GM19238 (cell line): ENCODE measurements around the gene PIK3R1.
"Not testable (repeated sequence)": the region's sequence is repeated elsewhere in the genome, so short reads cannot be mapped to it uniquely, and the experiment has no call there.

Experiments
- DNase-seq: peaks from one replicate; pipeline ENCODE4 v3.0.0; 2011; ENCODE audit warnings: low spot score; ENCODE audit not compliant: insufficient read length

The PIK3R1 gene

GRCh38 chr5:68193481-68194036 is 22.0 kb upstream of the PIK3R1 start:
- no peak for DNase-seq

- DNase-seq, result no peak
These were observed 21.2 kb upstream of the PIK3R1 start for GRCh38 chr5:68194386-68194785.

- no peak for DNase-seq
These were observed 20.4 kb upstream of the PIK3R1 start for GRCh38 chr5:68195137-68195536.

DNA sequence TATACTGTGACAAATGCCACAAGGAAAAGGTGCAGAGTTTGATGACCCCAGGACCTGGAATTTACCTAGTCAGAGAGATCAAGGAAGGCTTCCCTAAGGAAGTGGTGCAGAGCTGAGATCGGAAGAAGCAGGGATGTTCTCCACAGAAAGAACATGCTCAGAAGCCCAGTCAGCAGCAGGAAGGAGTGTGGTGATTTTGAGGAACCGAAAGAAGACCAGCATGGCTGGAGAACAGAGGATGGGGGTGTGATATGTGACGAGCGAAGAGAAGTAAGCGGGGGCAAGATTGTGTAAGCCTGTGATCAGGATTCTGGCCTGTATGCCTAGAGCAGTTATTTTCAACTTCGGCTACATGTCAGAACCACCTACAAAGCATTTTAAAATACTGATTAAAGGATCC is 18.7 kb upstream of the PIK3R1 start:
- DNase-seq, result peak; percentile 44

- DNase-seq, result no peak
These were observed 15.3 kb upstream of the PIK3R1 start for GRCh38 chr5:68200288-68200687.

GRCh38 chr5:68210654-68211053 is 4.9 kb upstream of the PIK3R1 start:
- DNase-seq, result not testable (repeated sequence)

GRCh38 chr5:68214482-68215207 is 911 bp upstream of the PIK3R1 start:
- DNase-seq, result peak; percentile 51

- peak; percentile 63 for DNase-seq
These were observed 315 bp downstream of the PIK3R1 start for GRCh38 chr5:68215898-68216244.

DNA sequence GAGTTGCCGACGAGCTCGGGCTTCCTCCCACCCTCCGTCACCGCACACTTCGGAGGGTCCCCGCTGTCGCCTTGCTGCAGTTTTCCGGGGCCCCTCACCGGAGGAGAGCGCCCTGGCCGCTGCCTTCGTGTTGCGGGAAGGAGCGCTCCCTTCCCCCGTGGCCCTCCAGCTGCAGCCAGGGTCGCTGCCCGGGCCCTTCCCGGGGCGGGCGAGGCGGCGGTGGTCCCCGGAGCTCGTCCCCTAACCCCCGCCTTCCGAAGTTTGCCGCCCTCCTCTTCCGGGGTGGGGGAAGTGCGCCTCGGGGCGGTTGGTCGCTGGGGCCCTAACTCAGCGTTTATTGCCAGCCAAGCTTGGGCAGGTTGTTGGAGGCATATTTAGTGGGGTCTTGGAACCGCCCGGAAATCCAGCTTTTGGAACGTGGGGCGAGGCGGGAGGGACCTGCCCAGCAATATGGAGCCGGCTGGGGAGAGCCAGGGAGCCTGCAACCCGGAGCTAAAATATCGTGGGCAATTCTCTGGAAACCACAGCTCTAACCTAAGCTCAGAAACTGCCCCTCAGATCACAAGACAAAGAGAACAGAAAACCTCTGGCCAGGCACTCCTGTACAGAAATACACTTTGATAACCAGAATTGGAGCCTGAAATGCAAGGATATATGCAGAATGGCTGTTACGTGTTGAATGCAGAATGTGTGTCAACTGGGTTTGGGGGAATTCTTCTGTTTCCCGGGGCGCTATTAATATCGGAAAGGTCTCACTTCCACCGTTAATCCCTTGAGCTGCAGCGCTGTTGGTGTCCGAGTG is 890 bp downstream of the PIK3R1 start:
- peak; percentile 54 for DNase-seq

DNA sequence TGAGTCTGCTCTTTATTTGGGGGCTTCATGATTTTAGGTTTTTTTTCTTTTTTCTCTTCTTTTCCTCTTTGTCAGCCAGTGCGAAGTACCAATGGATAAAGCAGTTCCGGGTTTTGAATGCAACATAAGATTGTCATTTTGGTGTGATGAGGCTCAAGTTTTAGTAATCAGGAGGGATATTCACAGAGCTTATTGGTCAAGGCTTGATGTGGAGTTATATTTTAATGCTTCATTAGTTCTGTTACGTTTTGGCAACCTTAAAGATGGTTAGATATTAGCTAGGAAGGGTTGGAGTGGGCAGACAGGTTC is 1.4 kb downstream of the PIK3R1 start:
- DNase-seq, result no peak

- no peak for DNase-seq
These were observed 2.0 kb downstream of the PIK3R1 start for GRCh38 chr5:68217528-68217927.

- DNase-seq, result no peak
These were observed 3.7 kb downstream of the PIK3R1 start for GRCh38 chr5:68219161-68219816.

DNA sequence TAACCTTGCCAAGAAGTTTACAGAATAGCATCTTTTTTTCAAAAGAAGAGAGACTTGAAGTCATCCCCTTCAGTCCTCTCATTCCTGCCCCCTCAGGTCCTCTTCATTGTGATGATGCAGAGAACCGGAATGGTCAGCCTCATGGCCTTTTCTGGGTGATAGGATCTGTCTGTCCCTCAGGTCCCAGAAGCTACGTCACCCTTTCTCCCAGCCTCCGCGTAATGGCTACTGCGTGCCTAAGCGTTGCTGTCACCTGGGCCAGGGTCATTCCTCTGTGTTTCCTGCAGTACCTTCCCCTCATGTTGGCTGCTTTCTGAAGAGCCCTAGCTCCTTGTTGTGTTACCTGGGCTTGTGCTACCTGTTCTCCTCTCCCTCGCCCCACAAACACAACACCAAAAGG is 4.7 kb downstream of the PIK3R1 start:
- no peak for DNase-seq

DNA sequence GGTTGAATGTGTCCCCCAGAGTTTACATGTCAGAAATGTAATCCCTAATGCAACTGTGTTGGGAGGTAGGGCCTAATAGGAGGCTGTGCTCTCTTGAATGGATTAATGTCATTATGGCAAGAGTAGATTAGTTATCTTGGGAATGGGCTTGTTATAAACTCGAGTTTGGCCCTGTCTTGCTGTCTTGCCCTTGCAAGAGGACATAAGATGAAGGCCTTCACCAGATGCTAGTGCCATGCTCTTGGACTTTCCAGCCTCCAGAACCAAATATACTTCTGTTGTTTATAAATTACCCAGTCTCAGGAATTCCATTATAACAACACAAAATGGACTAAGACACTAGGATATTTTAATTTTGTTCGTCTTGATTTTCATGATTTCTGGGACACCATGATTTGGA is 5.4 kb downstream of the PIK3R1 start:
- DNase-seq, result no peak

- no peak for DNase-seq
These were observed 5.9 kb downstream of the PIK3R1 start for GRCh38 chr5:68221488-68221887.

GRCh38 chr5:68222310-68222709 is 6.8 kb downstream of the PIK3R1 start:
- no peak for DNase-seq

DNA sequence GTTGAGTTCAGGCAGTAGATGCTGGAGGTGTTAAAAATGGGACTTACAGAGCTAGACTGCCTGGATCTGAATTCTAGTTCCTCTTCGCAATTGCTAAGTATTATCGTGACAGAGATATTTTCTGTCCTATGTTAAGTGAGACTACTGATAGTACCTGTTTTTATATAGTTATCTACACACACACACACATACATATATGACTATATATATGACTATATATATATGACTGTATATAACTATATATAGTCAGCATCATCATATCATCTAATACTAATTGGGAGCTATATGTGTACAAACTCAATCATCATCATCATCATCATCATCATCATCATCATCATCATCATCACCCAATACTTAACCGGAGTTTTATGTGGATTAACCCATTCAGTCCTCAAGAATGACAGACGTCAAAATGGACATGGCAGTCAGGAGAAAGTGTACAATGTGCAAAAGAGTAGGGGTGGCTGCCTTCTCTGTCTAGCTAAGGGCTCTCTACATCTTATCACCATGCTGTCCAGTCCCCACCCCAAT is 7.3 kb downstream of the PIK3R1 start:
- no peak for DNase-seq

DNA sequence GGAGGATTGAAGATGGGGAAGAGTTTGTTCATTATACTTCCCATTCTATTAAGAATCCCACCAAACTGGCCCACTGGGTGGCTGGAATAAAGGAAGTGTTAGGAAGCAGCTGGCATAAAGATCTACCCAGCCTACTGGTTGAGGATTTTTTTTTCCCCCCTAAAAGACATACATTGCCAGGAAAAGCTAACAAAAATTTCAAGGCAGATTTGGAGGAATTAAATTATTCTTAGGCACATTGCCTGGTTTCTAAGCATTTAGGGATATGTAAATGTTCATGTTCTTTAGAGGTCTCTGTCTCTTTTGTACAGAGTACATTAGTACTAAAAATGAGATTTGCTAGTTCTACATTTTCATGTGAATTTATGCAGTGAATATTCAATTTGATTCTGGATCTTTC is 8.3 kb downstream of the PIK3R1 start:
- no peak for DNase-seq

DNA sequence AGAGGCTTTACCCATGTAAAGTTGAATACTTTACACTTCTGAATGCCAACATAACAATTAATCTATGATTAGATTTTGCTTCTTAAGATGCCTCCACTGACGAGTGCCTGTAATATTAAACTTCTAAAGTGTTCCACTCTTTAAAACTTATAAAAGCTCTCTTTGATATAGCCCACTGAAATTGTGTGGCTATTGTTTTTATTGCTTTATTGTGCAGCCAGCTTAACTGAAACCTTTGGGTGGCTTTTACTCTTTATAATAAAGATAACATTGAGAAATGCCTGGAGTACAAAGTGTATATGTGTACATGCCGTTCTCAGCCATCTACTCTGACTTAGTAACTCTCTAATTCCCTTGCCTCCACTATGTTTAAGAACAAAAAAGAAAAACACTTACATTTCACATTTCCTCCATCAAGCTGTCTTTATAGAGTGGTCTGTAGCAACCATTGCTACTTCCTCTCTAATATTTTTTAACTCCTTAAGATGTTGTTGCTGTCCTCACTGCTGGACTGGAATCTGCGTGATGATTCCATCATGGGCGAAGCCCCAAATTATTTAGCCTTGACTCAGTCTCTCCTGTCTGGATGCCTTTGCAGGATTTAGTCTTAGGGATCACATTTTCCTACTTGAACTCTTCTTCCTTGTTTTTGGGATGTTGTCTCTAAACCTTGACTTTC is 9.1 kb downstream of the PIK3R1 start:
- no peak for DNase-seq

DNA sequence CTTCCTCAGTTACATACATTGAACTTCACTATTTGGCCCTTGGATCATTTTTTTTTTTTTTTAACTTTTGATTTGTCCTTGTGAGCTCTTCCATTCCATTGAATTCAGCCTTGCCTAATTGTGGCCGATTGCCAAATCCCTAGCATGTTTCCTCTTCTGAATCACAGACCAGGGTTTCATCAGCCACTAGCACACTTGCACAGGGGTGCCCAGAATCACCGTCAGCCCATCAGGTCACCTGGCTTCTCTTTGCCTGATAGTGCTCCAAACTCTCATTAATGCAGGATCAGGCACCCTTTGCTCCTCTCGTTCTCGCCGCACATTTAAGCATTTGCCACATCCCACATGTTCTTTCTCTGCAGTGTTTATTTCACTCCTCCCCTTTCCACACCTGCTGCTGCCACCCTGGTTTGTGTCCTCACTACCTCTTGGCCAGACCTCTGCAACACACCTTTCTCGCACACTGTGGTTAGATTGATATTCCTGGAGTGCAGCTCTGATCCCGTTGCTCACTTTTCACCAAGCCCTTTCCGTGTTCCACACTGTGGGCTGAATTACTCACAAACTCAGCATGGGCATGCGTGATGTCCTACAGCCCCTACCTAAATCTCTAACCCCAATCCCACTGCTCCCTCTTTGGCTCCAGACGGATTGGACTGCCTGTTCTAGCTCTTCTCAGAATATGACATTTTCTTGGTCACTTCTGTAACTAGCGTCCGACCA is 9.8 kb downstream of the PIK3R1 start:
- DNase-seq, result no peak
